OCI-LY7 (cell line): Measurements from ENCODE around the gene THSD7B. TPM values are rescaled to one million over a fixed set of nuclear protein-coding genes. Genes with fewer than 3 reads are reported as not detected.
"Not testable (repeated sequence)": the region's sequence is repeated elsewhere in the genome, so short reads cannot be mapped to it uniquely, and the experiment has no call there.

ENCODE experiments used
- BruUV-seq: library from RNA; stranded (reverse); fragments of 400-500 nt; replicated peaks from 2 replicates; lab custom pipeline; 2021; lab: Mats Ljungman, UMichigan
- CTCF ChIA-PET: fragments of 300-600 bp; sonication (Branson Sonifier 250); formaldehyde crosslinking; loops from one replicate; lab custom pipeline; 2022; ENCODE audit warnings: antibody characterized with exemption; ENCODE audit not compliant: unreplicated experiment; lab: Charles Lee
- POLR2A ChIA-PET: fragments of 300-600 bp; sonication (Branson Sonifier 250); formaldehyde crosslinking; loops from one replicate; lab custom pipeline; 2022; ENCODE audit warnings: antibody characterized with exemption; lab: Charles Lee
- DNase-seq: peaks from one replicate; pipeline ENCODE4 v3.0.0-alpha.2; 2015; ENCODE audit warnings: low spot score
- H2AFZ ChIP-seq: fragments of 200-600 bp; sonication (generic), shearing (Covaris generic); 2 replicates; pipeline ENCODE4 v1.6.1; 2014; ENCODE audit warnings: mild to moderate bottlenecking, antibody characterized with exemption, low read length, moderate library complexity
- H3K27ac ChIP-seq: fragments of 200-600 bp; sonication (generic); 2 replicates; pipeline ENCODE4 v1.5.1; 2014; ENCODE audit warnings: mixed run types, low read depth, mild to moderate bottlenecking, moderate library complexity, low read length, inconsistent platforms; ENCODE audit not compliant: poor library complexity, severe bottlenecking
- H3K36me3 ChIP-seq: fragments of 200-600 bp; sonication (generic); 2 replicates; pipeline ENCODE4 v1.6.1; 2014; ENCODE audit warnings: mild to moderate bottlenecking, antibody characterized with exemption, low read length, moderate library complexity, mixed read lengths; ENCODE audit not compliant: insufficient read depth
- H3K4me1 ChIP-seq: fragments of 200-600 bp; sonication (generic); 2 replicates; pipeline ENCODE4 v1.5.1; 2014; ENCODE audit warnings: mild to moderate bottlenecking, low read length; ENCODE audit not compliant: insufficient read depth, poor library complexity, severe bottlenecking
- H3K4me2 ChIP-seq: fragments of 200-600 bp; sonication (generic); 2 replicates; pipeline ENCODE4 v1.6.1; 2014; ENCODE audit warnings: mild to moderate bottlenecking, low read length
- H3K4me3 ChIP-seq: fragments of 200-600 bp; sonication (generic); 2 replicates; pipeline ENCODE4 v1.5.1; 2014; ENCODE audit warnings: mild to moderate bottlenecking, low read depth, low read length; ENCODE audit not compliant: poor library complexity, severe bottlenecking
- H3K79me2 ChIP-seq: fragments of 200-600 bp; sonication (generic); 2 replicates; pipeline ENCODE4 v1.6.1; 2016; ENCODE audit warnings: low read depth, mild to moderate bottlenecking, low read length, moderate library complexity, mixed read lengths; ENCODE audit not compliant: insufficient read depth
- H3K9me2 ChIP-seq: fragments of 200-600 bp; sonication (generic); 2 replicates; pipeline ENCODE4 v1.6.1; 2016; ENCODE audit warnings: mild to moderate bottlenecking, low read length, mixed read lengths; ENCODE audit not compliant: insufficient read depth
- H3K9me3 ChIP-seq: fragments of 200-600 bp; sonication (generic); 2 replicates; pipeline ENCODE4 v1.6.1; 2014; ENCODE audit warnings: mild to moderate bottlenecking, mixed run types, low read length, mixed read lengths
- H4K20me1 ChIP-seq: fragments of 200-600 bp; sonication (generic); 2 replicates; pipeline ENCODE4 v1.6.1; 2014; ENCODE audit warnings: mild to moderate bottlenecking, antibody characterized with exemption, low read length, moderate library complexity, mixed read lengths; ENCODE audit not compliant: insufficient read depth
- EZH2phosphoT487 ChIP-seq: fragments of 200-600 bp; sonication (generic); IDR thresholded peaks from 2 replicates; pipeline ENCODE4 v1.6.1; 2018; ENCODE audit warnings: low read depth, borderline replicate concordance, mild to moderate bottlenecking, mixed run types, antibody characterized with exemption, low read length, moderate library complexity, mixed read lengths
- intact Hi-C: fragments of 100-400 bp; cut with micrococcal nuclease; formaldehyde crosslinking; loops from one replicate; pipeline ENCODE4 v1.10.0; 2022; ENCODE audit not compliant: unreplicated experiment
- total RNA-seq, 2 experiments: library from RNA; depleted of rRNA in 1 of 2; stranded (reverse); fragments of >200 nt in 1 of 2; shearing (Covaris generic) in 1 of 2; gene quantifications; 2 replicates each; pipeline ENCODE4 v1.2.3, GENCODE V29; 2014 to 2022
- TF ChIP-seq, protein P1 (sequence below): fragments of 200-600 bp; sonication (generic); conservative IDR thresholded peaks from 2 replicates; pipeline ENCODE4 v1.5.1; 2014; ENCODE audit warnings: mild to moderate bottlenecking, antibody characterized with exemption, low read length, moderate library complexity, mixed read lengths

The THSD7B gene
- total RNA-seq, 2 experiments from 2014 or later = 1.8 TPM

DNA sequence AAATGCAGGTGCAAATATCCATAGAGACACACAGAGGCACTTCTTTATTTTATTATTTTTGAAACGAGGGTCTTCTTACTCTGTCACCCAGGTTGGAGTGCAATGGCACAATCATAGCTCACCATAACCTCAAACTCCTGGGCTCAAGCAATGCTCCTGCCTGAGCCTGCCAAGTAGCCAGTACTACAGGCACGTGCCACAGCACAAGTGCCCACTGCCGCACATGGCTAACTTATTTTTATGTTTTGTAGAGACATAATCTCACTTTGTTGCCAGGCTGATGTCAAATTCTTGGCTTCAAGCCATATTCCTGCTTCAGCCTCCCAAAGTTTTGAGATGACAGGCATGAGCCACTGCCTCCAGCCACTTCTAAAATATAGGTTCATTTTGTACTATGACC, 537.6 kb downstream of the THSD7B start:
- H3K9me3 ChIP-seq = no peaks in the 10 kb centered on the region
- H3K36me3 ChIP-seq = no peaks in the 10 kb centered on the region
- no peak for DNase-seq
- H3K4me1 ChIP-seq = no peaks in the 10 kb centered on the region
- H3K4me2 ChIP-seq = no peak overlapping the region
- intact Hi-C loops = no loop called here
- no peaks in the 10 kb centered on the region for H3K9me2 ChIP-seq
- H3K4me3 ChIP-seq = no peak overlapping the region
- no peaks in the 10 kb centered on the region for H4K20me1 ChIP-seq
- CTCF ChIA-PET = no interaction called here
- TF ChIP-seq, protein P1, sequence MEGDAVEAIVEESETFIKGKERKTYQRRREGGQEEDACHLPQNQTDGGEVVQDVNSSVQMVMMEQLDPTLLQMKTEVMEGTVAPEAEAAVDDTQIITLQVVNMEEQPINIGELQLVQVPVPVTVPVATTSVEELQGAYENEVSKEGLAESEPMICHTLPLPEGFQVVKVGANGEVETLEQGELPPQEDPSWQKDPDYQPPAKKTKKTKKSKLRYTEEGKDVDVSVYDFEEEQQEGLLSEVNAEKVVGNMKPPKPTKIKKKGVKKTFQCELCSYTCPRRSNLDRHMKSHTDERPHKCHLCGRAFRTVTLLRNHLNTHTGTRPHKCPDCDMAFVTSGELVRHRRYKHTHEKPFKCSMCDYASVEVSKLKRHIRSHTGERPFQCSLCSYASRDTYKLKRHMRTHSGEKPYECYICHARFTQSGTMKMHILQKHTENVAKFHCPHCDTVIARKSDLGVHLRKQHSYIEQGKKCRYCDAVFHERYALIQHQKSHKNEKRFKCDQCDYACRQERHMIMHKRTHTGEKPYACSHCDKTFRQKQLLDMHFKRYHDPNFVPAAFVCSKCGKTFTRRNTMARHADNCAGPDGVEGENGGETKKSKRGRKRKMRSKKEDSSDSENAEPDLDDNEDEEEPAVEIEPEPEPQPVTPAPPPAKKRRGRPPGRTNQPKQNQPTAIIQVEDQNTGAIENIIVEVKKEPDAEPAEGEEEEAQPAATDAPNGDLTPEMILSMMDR = no peak
- TF ChIP-seq EZH2phosphoT487 = no peak
- BruUV-seq = no TSS peak
- no peak overlapping the region for H3K27ac ChIP-seq
- H2AFZ ChIP-seq = no peak overlapping the region
- POLR2A ChIA-PET = interaction anchor here (0.5 kb wide), 1 partner anchor 55 kb away, joined by 3 read pairs; no protein-coding TSS in a partner anchor
- no peaks in the 10 kb centered on the region for H3K79me2 ChIP-seq

DNA sequence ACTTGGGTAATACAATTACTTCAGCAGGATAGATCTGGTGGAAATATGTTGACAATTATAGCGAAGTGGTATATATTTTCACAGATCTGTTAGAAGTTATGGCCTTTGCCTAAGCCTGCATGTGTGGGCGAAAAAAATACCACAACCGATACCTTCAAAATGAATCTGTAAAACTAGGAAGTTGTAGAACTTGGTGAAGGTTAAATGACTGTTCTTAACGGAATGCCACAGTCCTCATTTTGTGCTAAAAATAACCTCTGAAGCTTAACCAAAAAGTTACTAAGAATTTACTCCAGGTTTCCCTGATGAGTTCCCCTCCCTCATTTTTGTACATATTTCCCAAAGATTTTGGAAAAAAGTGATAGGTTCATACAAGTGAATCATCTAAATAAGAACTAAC, 550.7 kb downstream of the THSD7B start:
- H3K79me2 ChIP-seq = no peaks in the 10 kb centered on the region
- no peaks in the 10 kb centered on the region for H3K9me2 ChIP-seq
- no peak overlapping the region for H3K4me2 ChIP-seq
- intact Hi-C loops = no loop called here
- no peaks in the 10 kb centered on the region for H3K36me3 ChIP-seq
- BruUV-seq = no TSS peak
- H3K4me3 ChIP-seq = no peak overlapping the region
- H4K20me1 ChIP-seq = no peaks in the 10 kb centered on the region
- no peak overlapping the region for H3K27ac ChIP-seq
- DNase-seq = no peak
- ChIA-PET POLR2A (no interaction called here), CTCF (no interaction called here)
- H3K9me3 ChIP-seq = no peaks in the 10 kb centered on the region
- H3K4me1 ChIP-seq = no peaks in the 10 kb centered on the region
- H2AFZ ChIP-seq = no peak overlapping the region
- TF ChIP-seq, protein P1 = no peak
- TF ChIP-seq EZH2phosphoT487 = no peak

DNA sequence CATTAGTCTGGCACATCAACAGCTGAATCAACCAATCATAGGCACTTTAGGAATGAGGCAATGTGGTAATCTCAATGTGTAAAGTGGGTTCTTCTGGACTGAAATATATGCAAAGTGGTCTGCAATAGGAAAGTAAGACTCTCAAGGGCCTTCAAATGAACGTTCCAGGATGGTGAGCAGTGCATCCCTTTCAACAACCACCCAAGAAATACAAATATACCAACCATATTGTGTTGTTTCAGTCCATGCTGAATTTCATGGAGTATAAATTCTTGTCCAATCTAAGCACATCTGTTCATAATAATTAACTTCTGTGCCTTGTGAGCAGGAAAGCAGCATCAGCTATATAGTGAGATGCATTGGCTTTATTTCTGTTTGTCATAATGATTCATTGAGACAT, 556.2 kb downstream of the THSD7B start:
- Histone ChIP-seq H3K9me3 (no peaks in the 10 kb centered on the region), H3K36me3 (no peaks in the 10 kb centered on the region), H2AFZ (no peak overlapping the region), H3K4me3 (no peak overlapping the region), H4K20me1 (no peaks in the 10 kb centered on the region), H3K79me2 (no peaks in the 10 kb centered on the region), H3K4me1 (no peaks in the 10 kb centered on the region), H3K4me2 (no peak overlapping the region), H3K27ac (no peak overlapping the region), H3K9me2 (no peaks in the 10 kb centered on the region)
- CTCF ChIA-PET = no interaction called here
- intact Hi-C loops = no loop called here
- TF ChIP-seq, protein P1 = no peak
- TF ChIP-seq EZH2phosphoT487 = no peak
- no peak for DNase-seq
- POLR2A ChIA-PET = no interaction called here
- BruUV-seq = no TSS peak

DNA sequence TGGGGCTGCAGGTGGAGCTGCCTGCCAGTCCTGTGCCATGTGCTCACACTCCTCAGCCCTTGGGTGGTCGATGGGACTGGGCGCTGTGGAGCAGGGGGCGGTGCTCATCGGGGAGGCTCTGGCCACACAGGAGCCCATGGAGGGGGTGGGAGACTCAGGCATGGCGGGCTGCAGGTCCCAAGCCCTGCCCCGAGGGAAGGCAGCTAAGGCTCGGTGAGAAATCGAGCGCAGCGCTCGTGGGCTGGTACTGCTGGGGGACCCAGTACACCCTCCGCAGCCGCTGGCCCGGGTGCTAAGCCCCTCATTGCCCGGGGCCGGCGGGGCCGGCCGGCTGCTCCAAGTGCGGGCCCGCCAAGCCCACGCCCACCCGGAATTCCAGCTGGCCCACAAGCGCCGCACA, 566.2 kb downstream of the THSD7B start:
- H3K4me1 ChIP-seq, intact Hi-C loops, CTCF ChIA-PET, H3K27ac ChIP-seq, POLR2A ChIA-PET, H2AFZ ChIP-seq, H4K20me1 ChIP-seq, H3K79me2 ChIP-seq, DNase-seq, H3K4me3 ChIP-seq, H3K9me3 ChIP-seq, H3K36me3 ChIP-seq, H3K4me2 ChIP-seq, BruUV-seq, H3K9me2 ChIP-seq: not testable (repeated sequence)
